ENCODE results near the gene ALAS1. TPM values are rescaled to one million over a fixed set of nuclear protein-coding genes. Genes with fewer than 3 reads are reported as not detected.
A peak's percentile ranks its signal among the peaks of the same experiment; 100 is the strongest.

Gene ALAS1
- total and polyA plus RNA-seq, 2 of the 13 experiments (the other 11 are each of a cell fraction or from before 2014, with no cell fraction given), result 36.0 to 43.2 TPM

DNA sequence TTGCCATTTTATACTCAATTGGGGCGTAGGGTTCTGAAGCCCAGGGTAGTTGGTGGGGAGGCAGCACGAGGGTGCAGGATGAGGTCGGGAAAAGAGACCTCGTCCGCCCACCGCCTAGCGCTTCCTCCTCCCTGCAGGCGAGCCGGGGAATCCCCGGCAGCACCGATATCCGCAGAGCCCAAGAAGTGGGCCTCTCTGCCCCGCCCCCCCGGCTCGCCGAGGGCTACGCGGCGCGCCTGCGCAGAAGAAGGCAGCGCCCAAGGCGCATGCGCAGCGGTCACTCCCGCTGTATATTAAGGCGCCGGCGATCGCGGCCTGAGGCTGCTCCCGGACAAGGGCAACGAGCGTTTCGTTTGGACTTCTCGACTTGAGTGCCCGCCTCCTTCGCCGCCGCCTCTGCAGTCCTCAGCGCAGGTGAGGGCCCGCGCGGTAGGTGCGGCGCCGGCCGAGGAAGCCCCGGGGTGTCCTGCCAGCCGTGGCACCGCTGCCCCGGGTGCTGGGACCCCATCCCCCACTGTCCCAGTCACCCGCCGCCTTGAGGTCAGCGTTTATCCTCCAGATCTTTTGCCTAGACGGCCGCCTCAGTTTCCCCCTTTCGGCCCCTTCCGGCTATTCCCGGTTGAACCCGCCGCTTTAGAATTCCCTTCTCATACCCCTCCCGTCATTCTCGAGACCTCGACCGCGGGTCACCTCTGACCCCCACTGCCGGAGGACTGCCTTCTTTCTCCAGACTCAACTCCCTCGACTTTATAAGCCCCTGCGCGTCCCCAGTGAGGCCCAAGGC is at the start of gene ALAS1 (continued):
- peak in 1 of 2 experiments; percentile 44; a peak in 1 of 4 replicates for TF ChIP-seq REST (IDR thresholded peaks at IDR 0.05; ENCODE audit: borderline replicate concordance in 1 of 2, low read depth in 1 of 2, low read length in 2 of 2)
- TF ChIP-seq ONECUT2 (CRISPR knock-in tag; IDR thresholded peaks at IDR 0.05), result 0 out of 2 replicates have a peak, but pooled peaks have one; percentile 43
- TF ChIP-seq ZFP41 (CRISPR knock-in tag; IDR thresholded peaks at IDR 0.05; ENCODE audit: borderline replicate concordance), result no peak
- TF ChIP-seq KLF6 (CRISPR knock-in tag; IDR thresholded peaks at IDR 0.05), result peak; percentile 79; the same call in 1 of the 2 replicates
- peak; percentile 40; the same call in 1 of the 2 replicates for TF ChIP-seq DMAP1 (CRISPR knock-in tag; IDR thresholded peaks at IDR 0.05)
- no peak for TF ChIP-seq TEAD3 (CRISPR knock-in tag; optimal IDR thresholded peaks at IDR 0.05; ENCODE audit: borderline replicate concordance)
- TF ChIP-seq, protein P1, sequence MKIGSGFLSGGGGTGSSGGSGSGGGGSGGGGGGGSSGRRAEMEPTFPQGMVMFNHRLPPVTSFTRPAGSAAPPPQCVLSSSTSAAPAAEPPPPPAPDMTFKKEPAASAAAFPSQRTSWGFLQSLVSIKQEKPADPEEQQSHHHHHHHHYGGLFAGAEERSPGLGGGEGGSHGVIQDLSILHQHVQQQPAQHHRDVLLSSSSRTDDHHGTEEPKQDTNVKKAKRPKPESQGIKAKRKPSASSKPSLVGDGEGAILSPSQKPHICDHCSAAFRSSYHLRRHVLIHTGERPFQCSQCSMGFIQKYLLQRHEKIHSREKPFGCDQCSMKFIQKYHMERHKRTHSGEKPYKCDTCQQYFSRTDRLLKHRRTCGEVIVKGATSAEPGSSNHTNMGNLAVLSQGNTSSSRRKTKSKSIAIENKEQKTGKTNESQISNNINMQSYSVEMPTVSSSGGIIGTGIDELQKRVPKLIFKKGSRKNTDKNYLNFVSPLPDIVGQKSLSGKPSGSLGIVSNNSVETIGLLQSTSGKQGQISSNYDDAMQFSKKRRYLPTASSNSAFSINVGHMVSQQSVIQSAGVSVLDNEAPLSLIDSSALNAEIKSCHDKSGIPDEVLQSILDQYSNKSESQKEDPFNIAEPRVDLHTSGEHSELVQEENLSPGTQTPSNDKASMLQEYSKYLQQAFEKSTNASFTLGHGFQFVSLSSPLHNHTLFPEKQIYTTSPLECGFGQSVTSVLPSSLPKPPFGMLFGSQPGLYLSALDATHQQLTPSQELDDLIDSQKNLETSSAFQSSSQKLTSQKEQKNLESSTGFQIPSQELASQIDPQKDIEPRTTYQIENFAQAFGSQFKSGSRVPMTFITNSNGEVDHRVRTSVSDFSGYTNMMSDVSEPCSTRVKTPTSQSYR (CRISPR knock-in tag; IDR thresholded peaks at IDR 0.05; ENCODE audit: borderline replicate concordance), result peak; percentile 39; the same call in 1 of the 2 replicates
- 0 out of 2 replicates have a peak, but pooled peaks have one; percentile 73 for TF ChIP-seq ZNF772 (CRISPR knock-in tag; IDR thresholded peaks at IDR 0.05)
- no peak for TF ChIP-seq ZNF513 (CRISPR knock-in tag; conservative IDR thresholded peaks at IDR 0.05)
- peak; percentile 43; the same call in 1 of the 2 replicates for TF ChIP-seq KDM3A (CRISPR knock-in tag; IDR thresholded peaks at IDR 0.05; ENCODE audit: low read depth)
- TF ChIP-seq ZNF883 (CRISPR knock-in tag; IDR thresholded peaks at IDR 0.05; ENCODE audit: not compliant biosample characterization), result peak; percentile 19
- TF ChIP-seq THRA (CRISPR knock-in tag; IDR thresholded peaks at IDR 0.05; ENCODE audit: borderline replicate concordance), result peak; percentile 29; the same call in 1 of the 2 replicates
- TF ChIP-seq UBTF (CRISPR knock-in tag; IDR thresholded peaks at IDR 0.05), result peak; percentile 46; the same call in 1 of the 2 replicates
- TF ChIP-seq DNMT1 (CRISPR knock-in tag; IDR thresholded peaks at IDR 0.05), result 0 out of 2 replicates have a peak, but pooled peaks have one; percentile 85

Measured in HepG2 (cell line).